Measurements from ENCODE around the gene DNAJC7.

- TF ChIP-seq, protein P1, sequence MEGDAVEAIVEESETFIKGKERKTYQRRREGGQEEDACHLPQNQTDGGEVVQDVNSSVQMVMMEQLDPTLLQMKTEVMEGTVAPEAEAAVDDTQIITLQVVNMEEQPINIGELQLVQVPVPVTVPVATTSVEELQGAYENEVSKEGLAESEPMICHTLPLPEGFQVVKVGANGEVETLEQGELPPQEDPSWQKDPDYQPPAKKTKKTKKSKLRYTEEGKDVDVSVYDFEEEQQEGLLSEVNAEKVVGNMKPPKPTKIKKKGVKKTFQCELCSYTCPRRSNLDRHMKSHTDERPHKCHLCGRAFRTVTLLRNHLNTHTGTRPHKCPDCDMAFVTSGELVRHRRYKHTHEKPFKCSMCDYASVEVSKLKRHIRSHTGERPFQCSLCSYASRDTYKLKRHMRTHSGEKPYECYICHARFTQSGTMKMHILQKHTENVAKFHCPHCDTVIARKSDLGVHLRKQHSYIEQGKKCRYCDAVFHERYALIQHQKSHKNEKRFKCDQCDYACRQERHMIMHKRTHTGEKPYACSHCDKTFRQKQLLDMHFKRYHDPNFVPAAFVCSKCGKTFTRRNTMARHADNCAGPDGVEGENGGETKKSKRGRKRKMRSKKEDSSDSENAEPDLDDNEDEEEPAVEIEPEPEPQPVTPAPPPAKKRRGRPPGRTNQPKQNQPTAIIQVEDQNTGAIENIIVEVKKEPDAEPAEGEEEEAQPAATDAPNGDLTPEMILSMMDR (IDR thresholded peaks at IDR 0.05), result no peak
- no peak for TF ChIP-seq POLR2AphosphoS5 (IDR thresholded peaks at IDR 0.05)
These were observed 60.0 kb downstream of the DNAJC7 start for GRCh38 chr17:41957031-41957868.
